Measurements from ENCODE around the gene ZNF679.
A peak's percentile ranks its signal among the peaks of the same experiment; 100 is the strongest.
"Not testable (repeated sequence)": the region's sequence is repeated elsewhere in the genome, so short reads cannot be mapped to it uniquely, and the experiment has no call there.

The ZNF679 gene

DNA sequence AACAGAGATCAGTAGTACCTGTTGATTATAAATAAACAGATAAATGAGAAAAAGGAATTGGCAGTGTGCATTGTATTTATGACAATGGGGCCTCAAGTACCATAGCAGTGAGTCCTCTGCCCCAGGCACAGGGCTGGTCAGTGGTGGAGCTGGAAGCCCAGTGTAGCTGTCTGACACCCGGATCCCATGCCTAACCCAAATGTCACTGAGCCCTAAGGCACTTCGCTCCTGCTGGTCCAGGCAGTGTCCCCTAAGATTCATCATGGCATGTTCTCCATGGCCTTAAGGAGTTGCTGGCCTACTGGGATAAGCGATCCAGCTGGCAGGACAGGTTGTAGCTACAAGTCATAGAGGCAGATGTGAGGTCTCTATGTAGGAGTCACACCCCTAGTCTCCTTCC, 82.2 kb downstream of the ZNF679 start:
- DNase-seq (ENCODE audit: low read depth), result no peak

DNA sequence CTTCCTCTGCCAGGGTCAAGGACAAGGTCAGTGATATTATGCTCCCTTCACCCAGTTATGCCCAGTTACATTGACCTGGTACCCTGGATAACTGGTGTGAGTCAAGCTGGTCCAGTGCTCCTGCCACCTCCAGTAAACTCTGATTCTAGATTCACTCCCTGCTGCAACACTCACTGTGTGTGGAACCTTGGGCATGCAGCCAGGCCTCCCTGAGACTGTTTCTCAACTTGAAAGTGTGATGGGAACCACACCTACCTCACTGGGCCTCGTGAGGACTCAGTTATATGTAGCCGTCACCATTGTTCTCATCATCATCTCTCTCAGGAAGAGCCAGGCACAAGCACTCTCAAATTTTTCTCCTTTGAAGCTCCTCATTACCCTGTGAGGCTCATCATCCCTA, 84.6 kb downstream of the ZNF679 start:
- DNase-seq (ENCODE audit: low read depth), result no peak

DNA sequence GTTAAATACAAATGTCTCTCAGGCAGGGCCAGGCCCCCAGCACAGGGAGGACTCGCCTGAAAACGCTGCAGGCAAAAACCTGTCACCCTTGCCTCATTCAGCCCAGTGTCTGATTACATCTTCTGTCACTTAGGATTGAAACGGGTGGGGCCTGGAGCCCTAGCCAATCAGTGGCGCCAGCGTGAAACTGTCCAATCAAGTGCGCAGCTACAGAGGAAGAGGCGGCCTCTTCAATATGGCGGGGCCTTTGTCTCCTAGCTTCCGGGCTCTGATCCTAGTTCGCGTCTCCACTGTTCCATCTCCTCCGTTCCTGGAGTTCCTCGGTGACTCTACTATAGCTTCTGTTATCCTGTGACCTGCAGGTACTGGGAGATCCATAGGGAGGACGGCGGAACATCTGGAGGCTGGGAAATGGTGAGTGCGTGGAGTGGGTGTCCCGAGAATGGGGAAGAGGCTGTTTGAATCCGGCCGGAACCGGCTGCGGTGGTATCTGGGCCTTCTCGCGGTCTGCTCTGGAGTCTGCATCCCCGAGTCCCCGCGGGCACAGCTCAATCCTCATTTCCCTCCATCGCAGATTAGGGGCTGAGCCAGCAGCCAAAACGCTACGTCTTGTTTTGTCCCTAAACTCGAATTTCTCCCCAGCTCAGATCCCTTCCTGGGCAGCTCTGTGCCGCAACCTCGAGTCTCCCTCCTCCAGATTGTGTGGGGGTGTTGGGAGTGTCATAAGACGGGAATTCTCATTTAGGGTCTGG, 85.6 kb downstream of the ZNF679 start, which contains the start of gene ZNF736:
TSS of gene ZNF736 (plus strand) at position 222 of the 752 bp plus-strand sequence. CDS start at position 412, 190 bp downstream.
- DNase-seq (ENCODE audit: low read depth), result peak; percentile 73

DNA sequence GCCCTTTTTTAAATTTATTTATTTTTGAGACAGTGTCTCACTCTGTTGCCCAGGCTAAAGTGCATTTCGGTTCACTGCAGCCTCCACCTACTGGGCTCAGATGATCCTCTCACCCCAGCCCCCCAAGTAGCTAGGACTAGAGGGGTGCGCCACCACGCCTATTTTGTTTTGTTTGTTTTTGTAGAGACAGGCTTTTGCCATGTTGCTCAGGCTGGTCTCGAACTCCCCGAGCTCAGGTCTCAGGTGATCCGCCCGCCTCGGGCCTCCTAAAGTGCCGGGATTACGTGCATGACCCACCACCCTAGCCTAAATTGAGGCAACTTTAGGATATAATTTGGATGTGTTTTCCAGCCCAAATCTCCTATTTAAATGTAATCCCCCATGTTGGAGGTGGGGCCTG, 86.3 kb downstream of the ZNF679 start:
- DNase-seq (ENCODE audit: low read depth), result no peak

DNA sequence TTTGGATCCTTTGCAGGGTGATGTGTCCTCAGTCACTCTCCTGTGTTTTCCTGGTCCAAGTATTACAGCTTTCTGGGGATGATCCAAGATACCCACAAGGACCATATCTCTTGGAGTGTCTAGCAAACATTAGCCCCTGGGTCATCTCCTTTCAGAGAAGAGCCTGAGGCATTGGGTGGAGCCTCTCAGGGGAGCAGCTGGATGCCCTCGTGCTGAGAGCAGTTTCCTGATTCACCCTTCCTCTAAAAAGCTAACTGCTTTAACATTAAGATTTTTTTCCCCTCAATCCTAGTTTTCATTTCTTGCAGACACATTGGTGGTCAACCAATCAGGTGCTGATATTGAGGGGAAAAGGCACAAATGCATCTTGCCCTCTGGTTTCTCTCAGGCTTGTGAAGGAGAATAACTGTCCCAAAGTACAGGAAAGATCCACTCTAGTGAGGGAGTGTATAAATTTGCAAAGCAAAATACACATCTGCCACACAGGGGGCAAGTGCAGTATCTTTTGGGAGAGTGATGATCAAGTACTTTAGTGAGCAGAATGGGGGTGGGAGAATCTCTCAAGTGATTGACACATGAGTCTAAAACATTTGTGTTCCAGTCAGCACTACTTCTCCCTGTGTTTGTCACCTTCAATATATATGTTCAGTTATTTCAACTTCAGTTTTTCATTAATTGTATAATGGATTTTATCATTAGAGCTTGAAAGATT, 87.9 kb downstream of the ZNF679 start:
- not testable (repeated sequence) for DNase-seq (ENCODE audit: low read depth)

All from stimulated activated CD8-positive, alpha-beta memory T cell treated with anti-CD3 and anti-CD28 coated beads, Interleukin-15, amount 100 ng/mL, for 1 hour (primary cell).